Measurements from ENCODE around the gene ZNF8. TPM values are rescaled to one million over a fixed set of nuclear protein-coding genes. Genes with fewer than 3 reads are reported as not detected.

Gene ZNF8
- total and polyA plus RNA-seq, 10 of the 15 experiments (the other 5 are each of a cell fraction or from before 2014, with no cell fraction given) = 0.46 to 5.4 (median 2.6) TPM

DNA sequence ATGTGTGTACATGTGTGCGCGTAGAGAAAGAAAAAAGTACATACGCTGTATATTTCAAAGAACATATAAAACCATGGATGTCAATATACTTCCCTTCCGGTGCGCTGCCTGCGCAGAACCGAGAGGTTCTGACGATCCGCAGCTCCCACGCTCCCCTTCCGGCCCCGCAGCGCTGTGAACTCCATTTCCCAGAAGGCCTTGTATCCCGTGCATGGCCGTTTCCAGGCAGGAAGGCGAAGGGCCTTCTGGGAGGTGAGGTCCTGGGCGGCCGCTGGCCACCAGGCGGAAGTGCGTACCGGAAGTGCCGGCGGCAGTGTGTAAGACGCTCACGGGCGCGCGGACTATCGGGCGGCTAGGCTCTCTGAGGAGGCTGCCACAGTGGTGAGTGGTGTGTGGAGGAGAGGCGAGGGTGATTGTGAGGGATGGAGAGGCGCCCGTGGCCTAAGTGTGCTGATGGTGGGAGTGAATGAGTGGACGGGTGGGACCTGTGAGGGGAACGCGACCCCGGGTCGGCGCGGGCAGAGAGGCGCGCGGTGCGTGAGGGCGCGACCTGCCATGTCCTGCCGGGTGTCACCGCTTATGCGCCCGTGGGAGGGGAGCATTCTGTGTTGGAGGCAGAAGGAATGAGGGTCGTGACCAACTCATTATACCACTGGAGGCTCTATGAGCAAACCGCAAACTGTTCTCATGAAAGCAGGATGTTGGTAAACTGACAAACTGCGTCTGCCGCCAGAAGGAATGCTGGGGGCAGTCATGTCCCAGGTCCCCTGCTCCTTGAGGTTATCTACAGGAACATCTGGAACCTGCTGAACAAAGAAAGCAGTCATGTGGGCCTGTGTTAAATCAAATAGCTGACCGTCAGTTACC, 26.5 kb downstream of the ZNF8 start, which contains the start of gene ERVK3-1 (continued):
- TF ChIP-seq, protein P1, sequence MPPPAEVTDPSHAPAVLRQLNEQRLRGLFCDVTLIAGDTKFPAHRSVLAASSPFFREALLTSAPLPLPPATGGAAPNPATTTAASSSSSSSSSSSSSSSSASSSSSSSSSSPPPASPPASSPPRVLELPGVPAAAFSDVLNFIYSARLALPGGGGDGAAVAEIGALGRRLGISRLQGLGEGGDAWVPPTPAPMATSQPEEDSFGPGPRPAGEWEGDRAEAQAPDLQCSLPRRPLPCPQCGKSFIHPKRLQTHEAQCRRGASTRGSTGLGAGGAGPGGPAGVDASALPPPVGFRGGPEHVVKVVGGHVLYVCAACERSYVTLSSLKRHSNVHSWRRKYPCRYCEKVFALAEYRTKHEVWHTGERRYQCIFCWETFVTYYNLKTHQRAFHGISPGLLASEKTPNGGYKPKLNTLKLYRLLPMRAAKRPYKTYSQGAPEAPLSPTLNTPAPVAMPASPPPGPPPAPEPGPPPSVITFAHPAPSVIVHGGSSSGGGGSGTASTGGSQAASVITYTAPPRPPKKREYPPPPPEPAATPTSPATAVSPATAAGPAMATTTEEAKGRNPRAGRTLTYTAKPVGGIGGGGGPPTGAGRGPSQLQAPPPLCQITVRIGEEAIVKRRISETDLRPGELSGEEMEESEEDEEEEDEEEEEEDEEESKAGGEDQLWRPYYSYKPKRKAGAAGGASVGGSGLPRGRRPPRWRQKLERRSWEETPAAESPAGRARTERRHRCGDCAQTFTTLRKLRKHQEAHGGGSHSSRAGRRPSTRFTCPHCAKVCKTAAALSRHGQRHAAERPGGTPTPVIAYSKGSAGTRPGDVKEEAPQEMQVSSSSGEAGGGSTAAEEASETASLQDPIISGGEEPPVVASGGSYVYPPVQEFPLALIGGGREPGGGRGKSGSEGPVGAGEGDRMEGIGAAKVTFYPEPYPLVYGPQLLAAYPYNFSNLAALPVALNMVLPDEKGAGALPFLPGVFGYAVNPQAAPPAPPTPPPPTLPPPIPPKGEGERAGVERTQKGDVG (CRISPR knock-in tag; IDR thresholded peaks at IDR 0.05) = no peak
- no peak for TF ChIP-seq FOXK2 (IDR thresholded peaks at IDR 0.05)
- TF ChIP-seq, protein P2, sequence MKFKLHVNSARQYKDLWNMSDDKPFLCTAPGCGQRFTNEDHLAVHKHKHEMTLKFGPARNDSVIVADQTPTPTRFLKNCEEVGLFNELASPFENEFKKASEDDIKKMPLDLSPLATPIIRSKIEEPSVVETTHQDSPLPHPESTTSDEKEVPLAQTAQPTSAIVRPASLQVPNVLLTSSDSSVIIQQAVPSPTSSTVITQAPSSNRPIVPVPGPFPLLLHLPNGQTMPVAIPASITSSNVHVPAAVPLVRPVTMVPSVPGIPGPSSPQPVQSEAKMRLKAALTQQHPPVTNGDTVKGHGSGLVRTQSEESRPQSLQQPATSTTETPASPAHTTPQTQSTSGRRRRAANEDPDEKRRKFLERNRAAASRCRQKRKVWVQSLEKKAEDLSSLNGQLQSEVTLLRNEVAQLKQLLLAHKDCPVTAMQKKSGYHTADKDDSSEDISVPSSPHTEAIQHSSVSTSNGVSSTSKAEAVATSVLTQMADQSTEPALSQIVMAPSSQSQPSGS (IDR thresholded peaks at IDR 0.05; ENCODE audit: low read length) = no peak
- TF ChIP-seq ATF7 (IDR thresholded peaks at IDR 0.05; ENCODE audit: low read depth) = peak; percentile 52; the same call in 1 of the 2 replicates
- TF ChIP-seq MEF2B (IDR thresholded peaks at IDR 0.05; ENCODE audit: partially characterized antibody, poor library complexity, severe bottlenecking) = no peak
- no peak; the same call in 1 of the 2 replicates for TF ChIP-seq BACH1 (IDR thresholded peaks at IDR 0.05; ENCODE audit: borderline replicate concordance)
- peak; percentile 63; the same call in 1 of the 2 replicates for TF ChIP-seq GATAD2B (conservative IDR thresholded peaks at IDR 0.05; ENCODE audit: low read depth)
- no peak for TF ChIP-seq CEBPB (IDR thresholded peaks at IDR 0.05; ENCODE audit: borderline replicate concordance in 1 of 2, low read depth in 2 of 2, low read length in 2 of 2)

Measured in GM12878 (cell line).